Endothelial cell of umbilical vein (primary cell): Measurements from ENCODE around the gene NUP153. TPM values are rescaled to one million over a fixed set of nuclear protein-coding genes. Genes with fewer than 3 reads are reported as not detected.
A peak's percentile ranks its signal among the peaks of the same experiment; 100 is the strongest.
"Not testable (repeated sequence)": the region's sequence is repeated elsewhere in the genome, so short reads cannot be mapped to it uniquely, and the experiment has no call there.

ENCODE experiments used
- BruUV-seq: library from RNA; stranded (reverse); fragments of 400-500 nt; replicated peaks from 2 replicates; lab custom pipeline; 2021; lab: Mats Ljungman, UMichigan
- CTCF ChIA-PET: fragments of 300-600, 350-600 bp; sonication (Branson Sonifier 250); formaldehyde crosslinking; loops from one replicate; lab custom pipeline; 2021; ENCODE audit warnings: antibody characterized with exemption, inconsistent platforms; lab: Charles Lee
- POLR2A ChIA-PET: fragments of 300-600, 350-600 bp; sonication (Branson Sonifier 250); formaldehyde crosslinking; loops from one replicate; lab custom pipeline; 2021; ENCODE audit warnings: antibody characterized with exemption, inconsistent platforms; lab: Charles Lee
- DNase-seq: peaks from one replicate; pipeline ENCODE4 v3.0.0-alpha.2; 2011; ENCODE audit warnings: low read depth, low spot score
- FAIRE-seq: peaks from 2 replicates; lab custom pipeline; 2011; peaks lifted over from hg19 to GRCh38; lab: Jason Lieb, UNC
- H2AFZ ChIP-seq: 2 replicates; pipeline ENCODE4 v1.6.0; 2012; ENCODE audit warnings: low read depth, low read length, control low read depth, inconsistent platforms
- H3K27ac ChIP-seq: 2 replicates; pipeline ENCODE4 v1.5.1; 2011; ENCODE audit warnings: low read depth, mild to moderate bottlenecking, control low read depth, low read length, moderate library complexity; ENCODE audit not compliant: insufficient read depth
- H3K27me3 ChIP-seq, 2 experiments: 2 replicates each; pipeline versions ENCODE4 v1.6.0 to v1.6.1; 2011; ENCODE audit warnings: low read length in 2 of 2, mixed read lengths in 1 of 2; ENCODE audit not compliant: control insufficient read depth in 2 of 2, insufficient read depth in 2 of 2
- H3K36me3 ChIP-seq, 2 experiments: 2 replicates in 1 of 2; 3 replicates in 1 of 2; pipeline ENCODE4 v1.5.1; 2011; ENCODE audit warnings: low read length in 2 of 2, mild to moderate bottlenecking in 1 of 2, moderate library complexity in 1 of 2; ENCODE audit not compliant: control insufficient read depth in 2 of 2, insufficient read depth in 2 of 2; ENCODE audit errors: extremely low read depth in 1 of 2
- H3K4me1 ChIP-seq: 3 replicates; pipeline ENCODE4 v1.5.1; 2011; ENCODE audit warnings: mild to moderate bottlenecking, low read length; ENCODE audit not compliant: control insufficient read depth, insufficient read depth; ENCODE audit errors: extremely low read depth
- H3K4me2 ChIP-seq: 2 replicates; pipeline ENCODE4 v1.6.1; 2011; ENCODE audit warnings: low read length, control low read depth, mixed read lengths; ENCODE audit not compliant: insufficient read depth
- H3K4me3 ChIP-seq, 3 experiments: fragments of 200-600 bp in 1 of 3; sonication (generic), shearing (Covaris generic) in 1 of 3; replicated peaks in 1 of 3; 2 replicates each; pipeline ENCODE4 v1.5.1; 2011 to 2016; ENCODE audit warnings: control low read depth in 3 of 3, low read length in 3 of 3, mild to moderate bottlenecking in 2 of 3, inconsistent platforms in 1 of 3, low read depth in 1 of 3, moderate library complexity in 1 of 3; ENCODE audit not compliant: insufficient read depth in 1 of 3
- H3K79me2 ChIP-seq: 2 replicates; pipeline ENCODE4 v1.6.0; 2012; ENCODE audit warnings: low read length, inconsistent platforms; ENCODE audit not compliant: control insufficient read depth, insufficient read depth
- H3K9ac ChIP-seq: replicated peaks from 2 replicates; pipeline ENCODE3; 2011; ENCODE audit warnings: low read length, control low read depth; ENCODE audit not compliant: insufficient read depth; ENCODE audit errors: extremely low read depth
- H3K9me1 ChIP-seq: replicated peaks from 3 replicates; pipeline ENCODE4 v1.6.0; 2011; ENCODE audit warnings: mild to moderate bottlenecking, low read length; ENCODE audit not compliant: control insufficient read depth, insufficient read depth; ENCODE audit errors: extremely low read depth
- H3K9me3 ChIP-seq: replicated peaks from 2 replicates; pipeline ENCODE4 v1.5.1; 2012; ENCODE audit warnings: low read length, inconsistent platforms; ENCODE audit not compliant: control insufficient read depth, insufficient read depth
- H4K20me1 ChIP-seq: replicated peaks from 2 replicates; pipeline ENCODE3; 2011; ENCODE audit warnings: mild to moderate bottlenecking, low read length; ENCODE audit not compliant: control insufficient read depth, insufficient read depth; ENCODE audit errors: extremely low read depth
- FOS ChIP-seq: IDR thresholded peaks from 2 replicates; pipeline ENCODE4 v1.6.1; 2011; ENCODE audit warnings: mild to moderate bottlenecking, low read length, moderate library complexity, borderline replicate concordance; ENCODE audit not compliant: insufficient read depth
- JUN ChIP-seq: IDR thresholded peaks from 2 replicates; pipeline ENCODE4 v1.6.1; 2011; ENCODE audit warnings: borderline replicate concordance, low read depth; ENCODE audit not compliant: insufficient read length, insufficient read depth
- dilution Hi-C: fragments of 300-500 bp; cut with MboI; formaldehyde crosslinking; loops from one replicate; pipeline ENCODE4 v1.15.0; 2019; ENCODE audit warnings: low sequenced_read_pairs; ENCODE audit not compliant: extremely low pct_ligation_motif_present
- intact Hi-C: fragments of 100-400 bp; cut with micrococcal nuclease; formaldehyde crosslinking; loops from one replicate; pipeline ENCODE4 v1.10.0; 2022
- polyA plus RNA-seq, 4 experiments: library from polyadenylated mRNA; depleted of rRNA in 3 of 4; stranded (reverse) in 3 of 4; unstranded in 1 of 4; fragments of >200 nt; gene quantifications; 2 replicates each; pipeline versions ENCODE4 v1.2.1 to v1.2.3, GENCODE V29; 2011 to 2012; ENCODE audit warnings: missing spikeins in 1 of 4
- total RNA-seq: library from RNA; stranded (reverse); gene quantifications from 2 replicates; pipeline ENCODE4 v1.2.3, GENCODE V29; 2021

NUP153 gene
- total and polyA plus RNA-seq, 2 donors (not counting 3 experiments of a cell fraction or from before 2014, with no cell fraction given), result 22.0 to 51.0 TPM

DNA sequence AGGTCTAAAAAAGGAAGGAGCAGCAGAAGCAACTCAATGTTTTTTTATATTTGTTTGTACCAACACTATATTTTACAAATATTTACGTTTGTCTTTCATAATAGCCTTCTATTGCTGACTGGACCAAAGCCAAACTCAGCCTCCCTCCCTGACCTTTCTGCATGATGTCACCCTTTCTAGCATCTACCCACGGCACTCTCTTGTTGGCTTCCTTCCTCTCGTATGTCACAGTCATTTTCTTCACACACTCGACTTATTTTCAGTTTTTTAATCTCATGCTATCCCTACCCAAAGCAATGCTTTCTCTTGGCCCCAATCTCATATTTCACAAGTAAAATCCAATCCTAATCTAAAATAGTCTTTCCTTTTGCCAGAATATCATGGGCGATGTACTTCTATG lies 122.9 kb downstream of the NUP153 start:
- H3K4me3 ChIP-seq, result peak overlapping the region in 1 of 3 experiments; percentile 13
- POLR2A ChIA-PET, result no interaction called here

DNA sequence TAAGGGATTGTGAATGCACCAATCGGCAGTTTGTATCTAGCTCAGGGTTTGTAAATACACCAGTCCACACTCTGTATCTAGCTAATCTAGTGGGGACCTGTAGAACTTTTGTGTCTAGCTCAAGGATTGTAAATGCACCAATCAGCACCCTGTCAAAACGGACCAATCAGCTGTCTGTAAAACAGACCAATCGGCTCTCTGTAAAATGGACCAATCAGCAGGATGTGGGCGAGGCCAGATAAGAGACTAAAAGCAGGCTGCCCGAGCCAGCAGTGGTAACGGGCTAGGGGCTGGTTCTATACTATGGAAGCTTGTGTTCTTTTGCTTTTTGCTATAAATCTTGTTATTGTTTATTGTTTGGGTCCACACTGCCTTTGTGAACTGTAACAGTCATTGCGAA lies 125.4 kb downstream of the NUP153 start:
- CTCF ChIA-PET, FAIRE-seq, DNase-seq, H3K4me1 ChIP-seq, dilution Hi-C loops, H3K36me3 ChIP-seq, H4K20me1 ChIP-seq, H3K9ac ChIP-seq, H3K27ac ChIP-seq, H3K4me3 ChIP-seq, H2AFZ ChIP-seq, intact Hi-C loops, H3K79me2 ChIP-seq, H3K9me3 ChIP-seq, H3K4me2 ChIP-seq, H3K9me1 ChIP-seq, H3K27me3 ChIP-seq, BruUV-seq: not testable (repeated sequence)
- POLR2A ChIA-PET, result interaction anchor here (1.2 kb wide), 1 partner anchor 90 kb away, joined by 4 read pairs; no protein-coding TSS in a partner anchor

More for the DNA sequence above, 122.9 kb downstream of the NUP153 start:
- DNase-seq, result no peak
- Histone ChIP-seq H3K27ac (peak overlapping the region; percentile 63), H3K4me1 (peaks cover 8% of the 10 kb centered on the region), H3K4me2 (peak overlapping the region; percentile 43), H3K9me3 (no peaks in the 10 kb centered on the region), H3K36me3 (no peaks in the 10 kb centered on the region), H3K9me1 (no peaks in the 10 kb centered on the region), H2AFZ (peak overlapping the region; percentile 26), H3K9ac (no peak overlapping the region), H4K20me1 (no peaks in the 10 kb centered on the region), H3K27me3 (no peaks in the 10 kb centered on the region), H3K79me2 (no peaks in the 10 kb centered on the region)
- CTCF ChIA-PET, result interaction anchor here (0.6 to 1.7 kb wide), 74 partner anchors 9 to 498 kb away, joined by 3 to 45 read pairs (median 4); partner anchors contain the start of genes CAP2, FAM8A1 and RBM24
- BruUV-seq, result no TSS peak
- no peak for TF ChIP-seq FOS
- TF ChIP-seq JUN, result peak; percentile 38
- intact Hi-C loops (loop anchor here (1.0 kb wide), 8 partner anchors 93 to 538 kb away; partner anchors contain the start of gene NHLRC1), dilution Hi-C loops (no loop called here)
- FAIRE-seq, result no peak
